IgD-negative memory B cell (primary cell): ENCODE results near the gene TYW1. TPM values are rescaled to one million over a fixed set of nuclear protein-coding genes. Genes with fewer than 3 reads are reported as not detected.
"Not testable (repeated sequence)": the region's sequence is repeated elsewhere in the genome, so short reads cannot be mapped to it uniquely, and the experiment has no call there.

Source experiments
- H3K27ac Mint-ChIP-seq, 3 donors: one replicate each; pipeline ENCODE4 v1.8.0; 2020 to 2022; ENCODE audit warnings: mild to moderate bottlenecking in 3 of 3, mixed read lengths in 3 of 3, moderate library complexity in 1 of 3
- H3K27me3 Mint-ChIP-seq: one replicate; pipeline ENCODE4 v1.8.0; 2021; ENCODE audit warnings: mixed read lengths
- H3K36me3 Mint-ChIP-seq: one replicate; pipeline ENCODE4 v1.8.0; 2020; ENCODE audit warnings: mild to moderate bottlenecking, mixed read lengths
- H3K4me1 Mint-ChIP-seq, 3 donors: one replicate each; pipeline ENCODE4 v1.8.0; 2020 to 2022; ENCODE audit warnings: mixed read lengths in 3 of 3, mild to moderate bottlenecking in 1 of 3
- H3K4me3 Mint-ChIP-seq, 4 donors: one replicate each; pipeline ENCODE4 v1.8.0; 2020 to 2022; ENCODE audit warnings: mild to moderate bottlenecking in 4 of 4, mixed read lengths in 4 of 4, moderate library complexity in 3 of 4
- H3K9me3 Mint-ChIP-seq, 3 donors: one replicate each; pipeline ENCODE4 v1.8.0; 2020 to 2021; ENCODE audit warnings: mixed read lengths in 3 of 3, mild to moderate bottlenecking in 1 of 3
- polyA plus RNA-seq: library from polyadenylated mRNA; unstranded; fragments of 300-500 nt; fragmentation: Illumina TruSeq; gene quantifications from one replicate; pipeline ENCODE4 v1.2.3, GENCODE V29; 2021

Gene TYW1
- polyA plus RNA-seq, 1 donor from 2014 or later: 21.2 TPM

DNA sequence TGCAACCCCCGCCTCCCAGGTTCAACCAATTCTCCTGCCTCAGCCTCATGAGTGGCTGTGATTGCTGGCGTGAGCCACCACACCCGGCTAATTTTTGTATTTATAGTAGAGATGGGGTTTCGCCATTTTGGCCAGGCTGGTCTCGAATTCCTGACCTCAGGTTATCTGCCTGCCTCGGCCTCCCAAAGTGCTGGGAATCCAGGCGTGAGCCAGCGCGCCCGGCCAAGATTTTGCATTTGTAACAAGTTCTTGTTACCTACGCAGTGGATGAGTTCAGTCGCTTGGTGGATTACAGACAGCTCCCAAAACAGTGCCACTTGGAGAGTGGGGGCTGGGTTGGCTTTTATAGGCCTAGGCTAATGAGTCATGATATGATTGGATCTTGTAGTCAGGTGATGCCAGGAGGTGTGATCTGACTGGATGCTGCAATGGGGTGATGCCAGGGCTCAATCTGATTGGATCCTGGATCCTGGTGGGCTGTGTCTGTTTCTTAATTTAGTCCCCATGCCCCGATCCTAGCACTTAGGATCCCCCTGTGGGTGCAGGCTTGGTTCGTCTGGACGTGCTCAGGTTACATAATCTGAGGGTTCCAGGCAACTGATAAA is 21.5 kb upstream of the TYW1 start:
- peak overlapping the region in 1 of 4 donors; percentile 22 for H3K4me3 Mint-ChIP-seq
- no peaks in the 10 kb centered on the region for H3K4me1 Mint-ChIP-seq
- H3K27ac Mint-ChIP-seq: no peak overlapping the region
- no peaks in the 10 kb centered on the region for H3K27me3 Mint-ChIP-seq
- peaks cover 4 to 5% (median 5%) of the 10 kb centered on the region in 3 donors for H3K9me3 Mint-ChIP-seq
- H3K36me3 Mint-ChIP-seq: peaks cover 3% of the 10 kb centered on the region

DNA sequence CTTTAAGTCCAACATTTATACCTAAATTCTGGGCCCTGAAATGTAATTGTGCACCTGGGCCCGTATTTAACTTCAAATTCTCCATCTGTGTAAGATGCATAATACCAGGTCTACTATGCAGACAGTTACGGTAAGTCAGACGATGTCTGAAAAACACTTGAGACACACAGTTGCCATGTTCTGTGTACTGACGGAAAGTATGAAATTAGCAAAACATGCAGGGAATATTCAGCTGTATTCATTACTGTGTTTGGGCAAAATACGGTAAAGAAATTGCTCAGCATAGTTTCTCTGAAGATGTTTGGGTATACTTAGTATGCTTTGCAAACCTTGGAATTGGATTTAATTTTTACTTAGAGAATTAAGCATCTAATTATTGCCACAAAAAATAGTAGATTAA is 18.3 kb upstream of the TYW1 start:
- not testable (repeated sequence) for H3K4me1 Mint-ChIP-seq, H3K27me3 Mint-ChIP-seq, H3K4me3 Mint-ChIP-seq, H3K27ac Mint-ChIP-seq, H3K36me3 Mint-ChIP-seq
- H3K9me3 Mint-ChIP-seq: peaks cover 4 to 14% (median 9%) of the 10 kb centered on the region in 3 donors

DNA sequence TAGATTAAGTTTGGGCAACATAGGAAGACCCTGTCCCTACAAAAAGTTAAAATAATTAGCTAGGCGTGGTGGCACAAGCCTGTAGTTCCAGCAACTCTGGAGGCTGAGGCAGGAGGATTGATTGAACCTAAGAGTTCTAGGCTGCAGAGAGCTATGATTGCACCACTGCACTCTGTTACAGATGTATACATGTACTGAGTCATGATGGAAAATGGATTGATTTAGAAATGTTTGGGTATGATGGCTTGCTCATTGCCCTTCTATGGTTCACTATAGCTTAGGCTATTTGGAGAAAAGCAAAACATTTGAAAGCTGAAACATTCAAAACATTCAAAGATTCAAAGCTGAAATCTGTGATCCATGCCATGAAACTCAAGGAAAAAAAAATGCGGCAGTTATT is 17.6 kb upstream of the TYW1 start:
- Mint-ChIP-seq H3K9me3 (peaks cover 4 to 14% (median 9%) of the 10 kb centered on the region in 3 donors), H3K27ac (peak overlapping the region in 1 of 3 donors; percentile 57)
- H3K27me3 Mint-ChIP-seq, H3K4me3 Mint-ChIP-seq, H3K36me3 Mint-ChIP-seq, H3K4me1 Mint-ChIP-seq: not testable (repeated sequence)

DNA sequence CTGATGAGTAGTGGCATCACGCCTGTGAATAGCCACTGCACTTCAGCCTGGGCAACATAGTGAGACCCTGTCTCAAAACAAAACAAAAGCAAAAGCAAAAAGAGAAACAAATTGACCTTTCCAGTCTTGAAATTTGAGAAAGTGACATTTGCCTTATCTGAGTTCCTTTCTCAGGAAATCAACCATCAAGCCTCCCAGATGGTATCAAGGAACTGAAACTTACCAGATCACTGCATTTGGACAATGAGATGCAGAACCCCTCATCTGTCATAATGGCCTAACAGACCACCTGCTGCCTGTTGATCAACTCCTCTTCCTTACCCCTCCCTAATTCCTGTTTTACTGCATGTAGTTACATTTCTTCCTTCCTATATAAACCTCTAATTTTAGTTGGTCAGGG is 16.3 kb upstream of the TYW1 start:
- not testable (repeated sequence) for H3K27me3 Mint-ChIP-seq, H3K4me1 Mint-ChIP-seq, H3K36me3 Mint-ChIP-seq
- H3K9me3 Mint-ChIP-seq: peaks cover 4 to 14% (median 9%) of the 10 kb centered on the region in 3 donors
- peak overlapping the region in 1 of 4 donors; percentile 37 for H3K4me3 Mint-ChIP-seq
- H3K27ac Mint-ChIP-seq: peak overlapping the region in 2 of 3 donors; percentile 51 to 73

DNA sequence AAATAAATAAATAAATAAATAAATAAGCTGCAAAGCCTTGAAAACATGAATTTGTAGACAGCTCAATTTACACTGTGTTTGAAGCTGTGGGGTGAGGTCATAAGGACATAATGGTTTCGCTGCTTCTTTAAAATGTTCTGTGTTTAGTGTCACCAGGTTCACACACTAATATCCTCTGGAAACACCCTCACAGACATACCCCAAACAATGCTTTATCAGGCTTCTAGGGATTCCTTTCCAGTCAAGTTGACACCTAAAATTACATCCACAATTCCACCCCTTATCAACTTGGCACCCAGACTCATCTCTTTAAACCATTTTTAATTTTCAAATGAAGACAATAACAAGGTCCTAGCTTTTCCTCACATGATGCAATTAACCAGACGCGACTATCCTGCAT is 7.1 kb upstream of the TYW1 start:
- not testable (repeated sequence) for H3K4me3 Mint-ChIP-seq, H3K27me3 Mint-ChIP-seq, H3K36me3 Mint-ChIP-seq, H3K9me3 Mint-ChIP-seq, H3K4me1 Mint-ChIP-seq, H3K27ac Mint-ChIP-seq

DNA sequence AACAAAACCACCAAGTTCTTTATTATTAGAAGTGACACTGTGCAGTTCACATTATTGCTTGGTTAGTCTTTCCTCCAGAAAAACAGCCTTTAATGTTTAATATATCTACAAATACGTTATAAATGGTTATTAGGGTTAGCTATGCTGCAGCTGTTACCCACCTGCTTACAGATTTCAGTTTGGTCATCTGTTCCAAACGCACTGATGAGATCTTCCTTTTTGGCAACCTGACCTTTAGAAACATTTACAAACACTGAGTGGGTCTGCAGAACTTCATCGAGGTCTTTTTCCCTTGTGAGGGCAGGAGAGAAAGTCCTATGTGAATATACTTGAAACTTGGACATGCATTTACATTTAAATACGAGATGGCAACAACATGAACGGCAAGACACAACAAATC is 2.6 kb upstream of the TYW1 start:
- peak overlapping the region; percentile 92 to 100 (median 95) for H3K27ac Mint-ChIP-seq
- peak overlapping the region; percentile 94 to 100 (median 98) for H3K4me3 Mint-ChIP-seq
- not testable (repeated sequence) for H3K36me3 Mint-ChIP-seq

GRCh38 chr7:66994691-66995049 is 2.0 kb upstream of the TYW1 start:
- peaks cover 7 to 19% (median 8%) of the 10 kb centered on the region in 3 donors for H3K4me1 Mint-ChIP-seq
- not testable (repeated sequence) for H3K27me3 Mint-ChIP-seq, H3K36me3 Mint-ChIP-seq, H3K9me3 Mint-ChIP-seq
- H3K27ac Mint-ChIP-seq: peak overlapping the region; percentile 92 to 100 (median 95)
- peak overlapping the region; percentile 94 to 100 (median 98) for H3K4me3 Mint-ChIP-seq

More for the DNA sequence above, 2.6 kb upstream of the TYW1 start:
- H3K9me3 Mint-ChIP-seq, H3K27me3 Mint-ChIP-seq: not testable (repeated sequence)
- H3K4me1 Mint-ChIP-seq: peaks cover 7 to 19% (median 8%) of the 10 kb centered on the region in 3 donors

DNA sequence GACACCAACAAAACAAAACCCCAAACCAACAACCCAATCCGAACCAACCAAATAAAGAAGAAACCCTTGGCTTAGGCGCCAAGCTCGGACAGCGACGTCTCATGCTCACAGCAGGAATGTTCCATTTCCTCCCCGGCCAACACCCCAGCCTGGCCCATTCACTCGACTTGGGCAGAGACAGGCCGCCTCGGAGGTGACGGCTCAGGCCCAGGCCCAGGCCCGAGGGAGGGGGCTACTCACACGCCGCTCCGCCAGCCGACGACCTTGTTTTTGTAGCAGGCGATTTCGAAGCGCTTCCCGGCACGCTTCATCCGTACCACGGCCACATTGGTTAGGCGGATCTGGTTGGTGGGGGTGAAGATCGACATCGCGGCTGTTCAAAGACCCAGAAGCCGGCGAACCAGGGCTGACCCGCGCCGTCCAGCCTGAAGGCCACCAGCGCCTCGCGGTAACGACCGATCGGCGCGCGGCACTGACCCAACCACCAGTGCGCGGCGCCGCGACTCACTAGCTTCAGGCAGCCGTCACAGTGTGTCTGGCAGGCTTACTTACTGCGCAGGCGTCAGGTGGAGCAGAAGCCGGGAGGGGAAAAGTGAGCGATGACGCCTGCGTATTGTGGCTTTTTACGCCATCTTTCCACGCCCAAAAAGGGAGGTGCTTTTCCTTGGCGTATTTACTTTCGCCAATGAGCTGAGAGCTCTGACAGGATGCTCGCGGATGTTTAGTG is 1.4 kb upstream of the TYW1 start, which contains the start of gene SBDS:
Gene SBDS, minus strand, starts transcription at position 537 of the 727 bp plus-strand sequence. Its CDS starts 169 bp downstream, at position 368.
- H3K9me3 Mint-ChIP-seq, H3K27me3 Mint-ChIP-seq, H3K36me3 Mint-ChIP-seq: not testable (repeated sequence)
- Mint-ChIP-seq H3K4me1 (peaks cover 7 to 19% (median 8%) of the 10 kb centered on the region in 3 donors), H3K4me3 (peak within 1 kb of the TSS; percentile 94 to 100 (median 98)), H3K27ac (peak within 1 kb of the TSS; percentile 92 to 100 (median 95))

GRCh38 chr7:67000601-67001258 is 4.1 kb downstream of the TYW1 start:
- H3K36me3 Mint-ChIP-seq, H3K27me3 Mint-ChIP-seq, H3K9me3 Mint-ChIP-seq: not testable (repeated sequence)
- Mint-ChIP-seq H3K4me1 (peaks cover 7 to 13% (median 9%) of the 10 kb centered on the region in 3 donors), H3K27ac (peak overlapping the region in 1 of 3 donors; percentile 16), H3K4me3 (peak overlapping the region in 3 of 4 donors; percentile 33 to 72 (median 50))

DNA sequence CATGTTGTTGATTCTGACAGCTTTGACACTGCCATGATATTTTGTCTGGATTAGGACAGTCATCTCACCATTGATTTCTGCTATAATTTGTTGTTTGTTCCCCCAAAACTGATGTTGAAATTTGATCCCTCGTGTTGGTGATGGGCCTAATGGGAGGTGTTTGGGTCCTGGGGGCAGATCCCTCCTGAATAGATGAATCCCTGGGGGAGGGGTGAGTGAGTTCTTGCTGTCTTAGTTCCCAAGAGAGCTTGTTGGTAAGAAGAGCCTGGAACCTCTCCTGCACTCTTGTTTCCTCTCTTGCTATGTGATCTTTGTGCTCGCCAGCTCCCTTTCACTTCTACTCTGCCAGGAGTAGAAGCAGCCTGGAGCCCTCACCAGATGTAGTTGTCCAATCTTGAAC is 7.5 kb downstream of the TYW1 start:
- H3K36me3 Mint-ChIP-seq, H3K4me3 Mint-ChIP-seq, H3K27ac Mint-ChIP-seq, H3K27me3 Mint-ChIP-seq, H3K9me3 Mint-ChIP-seq, H3K4me1 Mint-ChIP-seq: not testable (repeated sequence)

GRCh38 chr7:67006965-67007364 is 10.3 kb downstream of the TYW1 start:
- Mint-ChIP-seq H3K27me3 (no peaks in the 10 kb centered on the region), H3K27ac (no peak overlapping the region), H3K36me3 (peaks cover 10% of the 10 kb centered on the region), H3K4me1 (peaks cover 0 to 6% (median 4%) of the 10 kb centered on the region in 3 donors), H3K4me3 (peak overlapping the region in 1 of 4 donors; percentile 12), H3K9me3 (no peaks in the 10 kb centered on the region)

DNA sequence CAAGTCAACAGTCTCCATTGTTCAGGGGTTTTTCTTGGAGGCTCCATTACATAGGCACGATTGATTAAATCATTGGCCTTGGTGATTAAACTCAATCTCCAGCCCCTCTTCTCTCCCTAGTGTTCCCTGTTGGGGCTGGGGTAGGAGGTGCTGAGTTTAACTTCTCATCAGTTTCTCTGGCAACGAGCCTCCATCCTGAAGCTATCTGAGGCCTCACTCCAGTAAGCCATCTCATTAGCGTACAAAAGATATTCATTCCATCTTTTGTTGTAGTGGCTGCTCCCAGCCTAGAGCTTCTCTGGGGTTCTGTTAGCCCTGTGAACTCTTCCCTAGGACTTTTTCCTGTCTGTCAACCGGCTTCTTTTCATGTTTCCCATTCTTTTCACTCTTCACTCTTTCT is 11.6 kb downstream of the TYW1 start:
- no peak overlapping the region for H3K4me3 Mint-ChIP-seq
- H3K36me3 Mint-ChIP-seq: peaks cover 10% of the 10 kb centered on the region

GRCh38 chr7:67009677-67010076 is 13.0 kb downstream of the TYW1 start:
- H3K9me3 Mint-ChIP-seq, H3K36me3 Mint-ChIP-seq, H3K4me3 Mint-ChIP-seq, H3K27ac Mint-ChIP-seq, H3K27me3 Mint-ChIP-seq, H3K4me1 Mint-ChIP-seq: not testable (repeated sequence)

More for the DNA sequence above, 11.6 kb downstream of the TYW1 start:
- no peaks in the 10 kb centered on the region for H3K9me3 Mint-ChIP-seq
- H3K27ac Mint-ChIP-seq: no peak overlapping the region
- peaks cover 0 to 2% (median 1%) of the 10 kb centered on the region in 3 donors for H3K4me1 Mint-ChIP-seq
- no peaks in the 10 kb centered on the region for H3K27me3 Mint-ChIP-seq

GRCh38 chr7:67014076-67014622 is 17.5 kb downstream of the TYW1 start:
- H3K27me3 Mint-ChIP-seq, H3K4me1 Mint-ChIP-seq, H3K4me3 Mint-ChIP-seq, H3K36me3 Mint-ChIP-seq, H3K27ac Mint-ChIP-seq, H3K9me3 Mint-ChIP-seq: not testable (repeated sequence)

DNA sequence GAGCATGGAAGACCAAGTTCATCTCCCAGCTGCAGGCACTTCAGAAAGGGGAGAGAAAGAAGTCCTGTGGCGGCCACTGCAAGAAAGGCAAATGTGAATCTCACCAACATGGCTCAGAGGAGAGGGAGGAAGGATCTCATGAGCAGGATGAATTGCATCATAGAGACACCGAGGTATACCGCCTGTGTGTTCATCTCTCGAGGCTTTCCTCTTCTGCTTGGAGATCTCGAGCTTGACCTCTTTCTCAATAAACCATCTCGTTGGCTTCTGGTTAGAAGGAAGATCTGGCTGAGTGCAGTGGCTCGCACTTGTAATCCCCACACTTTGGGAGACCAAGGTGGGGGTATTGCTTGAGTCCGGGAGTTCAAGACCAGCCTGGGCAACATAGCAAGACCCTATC is 21.3 kb downstream of the TYW1 start:
- Mint-ChIP-seq H3K27ac (peak overlapping the region in 2 of 3 donors; percentile 47 to 59), H3K36me3 (peaks cover 13% of the 10 kb centered on the region)
- not testable (repeated sequence) for H3K9me3 Mint-ChIP-seq, H3K27me3 Mint-ChIP-seq, H3K4me3 Mint-ChIP-seq, H3K4me1 Mint-ChIP-seq
